ENCODE data around the gene TMEM240.
A peak's percentile ranks its signal among the peaks of the same experiment; 100 is the strongest.

TMEM240 gene

GRCh38 chr1:1540090-1540817, at the start of gene TMEM240:
Gene TMEM240 (minus strand): TSS chr1:1540624. CDS start chr1:1540346, 278 bp downstream.
- TF ChIP-seq CTCF (IDR thresholded peaks at IDR 0.05; ENCODE audit: low read depth, low read length, missing control alignments): no peak
- DNase-seq (ENCODE audit: low read depth): no peak
- no peak within 1 kb of the TSS for H3K4me3 ChIP-seq (ENCODE audit: low read depth, low read length)

DNA sequence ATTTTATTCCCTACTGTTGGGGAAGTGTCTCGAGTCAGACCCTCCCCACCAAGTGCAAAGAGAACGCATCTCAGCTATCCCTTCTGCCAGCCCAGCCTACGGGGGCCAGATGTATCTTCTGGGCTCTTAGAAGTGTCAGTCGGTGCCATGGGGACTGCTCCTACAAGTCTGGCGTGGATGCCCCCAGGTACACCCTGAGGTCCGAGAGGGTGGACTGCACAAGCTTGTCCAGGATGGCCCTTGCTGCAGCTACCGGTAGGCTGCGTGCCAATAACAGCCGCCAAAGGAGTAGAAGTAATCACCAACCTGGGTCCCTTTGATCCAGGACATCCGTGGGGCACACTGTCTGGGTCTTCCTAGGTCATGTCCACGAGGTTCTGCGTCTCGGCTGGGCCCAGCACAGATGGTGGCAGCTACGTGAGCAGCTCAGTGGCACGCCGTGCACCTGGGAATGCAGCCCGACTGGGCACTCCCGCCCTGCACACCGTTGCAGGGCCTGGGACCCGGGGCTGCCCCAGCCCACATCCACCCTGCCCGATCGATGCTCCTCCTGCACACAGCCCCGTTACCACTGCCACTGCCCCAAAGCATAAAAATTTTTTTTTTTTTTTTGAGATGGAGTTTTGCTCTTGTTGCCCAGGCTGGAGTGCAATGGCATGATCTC, 43.1 kb upstream of the TMEM240 start:
- TF ChIP-seq CTCF (IDR thresholded peaks at IDR 0.05; ENCODE audit: low read depth, low read length, missing control alignments): no peak
- no peak overlapping the region for H3K4me3 ChIP-seq (ENCODE audit: low read depth, low read length)
- DNase-seq (ENCODE audit: low read depth): no peak

DNA sequence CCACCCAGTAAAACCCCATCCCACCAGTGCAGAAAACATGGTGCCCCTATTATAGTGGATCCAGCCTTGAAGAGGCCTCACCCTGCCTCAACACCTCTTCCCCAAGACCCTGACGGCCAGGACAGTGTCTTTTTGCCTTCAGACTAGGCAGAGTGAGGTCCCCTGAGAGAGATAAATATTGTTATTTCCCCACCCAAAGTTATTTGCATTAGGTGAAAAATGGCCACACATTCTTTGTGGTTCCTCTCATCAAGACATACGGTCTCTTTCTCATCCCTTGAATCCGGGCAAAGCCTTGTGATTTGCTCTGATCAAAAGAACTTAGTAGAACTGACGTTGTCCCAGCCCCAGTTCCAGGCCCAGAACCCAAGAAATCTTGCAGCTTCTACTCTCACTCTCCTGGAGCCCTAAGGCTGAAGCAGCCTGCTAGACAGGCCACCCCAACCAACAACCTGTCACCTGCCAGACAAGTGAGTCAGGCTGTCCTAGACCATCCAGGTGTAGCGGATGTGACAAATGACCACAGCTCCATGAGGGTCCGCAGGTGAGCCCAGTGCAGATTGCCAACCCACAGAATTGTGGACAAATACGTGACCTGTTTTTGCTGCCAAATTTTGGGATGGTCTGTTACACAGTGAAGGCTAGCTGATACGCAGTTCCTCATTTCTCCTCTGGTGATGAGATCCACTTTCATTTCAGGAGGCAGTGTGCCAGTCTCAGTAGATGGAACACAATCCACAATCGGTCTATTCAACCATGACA, 42.3 kb upstream of the TMEM240 start:
- H3K4me3 ChIP-seq (ENCODE audit: low read depth, low read length): no peak overlapping the region
- TF ChIP-seq CTCF (IDR thresholded peaks at IDR 0.05; ENCODE audit: low read depth, low read length, missing control alignments): no peak
- DNase-seq (ENCODE audit: low read depth): no peak

DNA sequence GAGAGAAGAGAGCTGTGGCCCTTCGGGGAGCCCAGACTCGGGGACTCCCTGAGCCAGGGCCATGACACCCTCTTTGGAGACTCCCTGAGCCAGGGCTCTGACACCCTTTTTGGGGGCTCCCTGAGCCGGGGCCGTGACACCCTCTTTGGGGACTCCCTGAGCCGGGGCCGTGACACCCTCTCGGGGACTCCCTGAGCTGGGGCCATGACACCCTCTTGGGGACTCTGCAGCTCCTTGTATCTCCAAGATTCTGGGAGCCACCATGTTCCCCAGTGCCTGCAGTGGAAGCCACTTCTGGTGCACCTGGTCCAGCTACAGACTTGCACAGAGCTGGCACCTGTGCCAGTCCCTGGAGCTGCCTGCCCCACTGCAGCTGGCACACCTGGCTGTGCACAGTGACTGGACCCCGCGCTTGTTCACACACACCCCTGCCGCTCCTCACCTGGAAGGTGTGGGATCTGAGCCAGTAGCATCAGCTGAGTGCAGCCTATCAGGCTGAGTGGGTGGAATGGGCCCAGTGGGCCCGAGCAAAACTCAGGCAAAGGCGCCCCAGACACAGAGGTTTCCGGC, 38.0 kb upstream of the TMEM240 start:
- H3K4me3 ChIP-seq (ENCODE audit: low read depth, low read length): no peak overlapping the region
- no peak for DNase-seq (ENCODE audit: low read depth)
- no peak for TF ChIP-seq CTCF (IDR thresholded peaks at IDR 0.05; ENCODE audit: low read depth, low read length, missing control alignments)

DNA sequence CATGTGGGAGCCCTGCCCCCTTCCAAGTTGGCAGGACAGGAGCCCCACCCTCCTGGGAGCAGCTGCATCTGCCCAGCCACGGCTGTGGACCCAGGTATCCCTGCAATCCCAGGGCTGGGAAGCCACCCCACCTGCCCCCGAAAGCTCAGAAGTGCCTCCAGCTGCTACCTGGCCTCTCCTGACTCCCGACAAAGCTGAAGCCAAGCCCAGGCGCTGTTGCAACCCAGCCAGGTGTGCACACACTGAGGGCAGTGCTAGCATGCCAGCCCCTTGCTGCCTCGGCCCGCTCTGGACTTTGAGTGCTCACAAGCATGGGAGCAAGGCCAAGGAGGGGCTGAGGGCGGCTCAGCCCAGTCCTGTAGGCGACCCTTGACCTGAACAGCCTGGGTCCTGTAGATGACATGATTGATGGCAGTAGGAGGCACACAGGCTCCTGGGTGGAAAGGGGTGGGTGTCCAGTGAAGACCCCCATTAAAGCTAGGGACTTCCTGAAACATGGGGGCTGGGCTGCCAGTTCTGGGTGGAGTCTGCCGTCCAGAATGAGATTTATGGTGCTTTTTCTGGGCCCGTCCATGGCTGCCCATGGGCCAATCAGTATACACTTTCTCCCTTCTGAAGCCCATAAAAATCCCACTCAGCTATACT, 37.1 kb upstream of the TMEM240 start:
- no peak for DNase-seq (ENCODE audit: low read depth)
- H3K4me3 ChIP-seq (ENCODE audit: low read depth, low read length): no peak overlapping the region
- no peak for TF ChIP-seq CTCF (IDR thresholded peaks at IDR 0.05; ENCODE audit: low read depth, low read length, missing control alignments)

- DNase-seq (ENCODE audit: low read depth): peak; percentile 74
- no peak for TF ChIP-seq CTCF (IDR thresholded peaks at IDR 0.05; ENCODE audit: low read depth, low read length, missing control alignments)
- H3K4me3 ChIP-seq (ENCODE audit: low read depth, low read length): peak within 1 kb of the TSS; percentile 92
These were observed 34.5 kb upstream of the TMEM240 start, which contains the start of gene SSU72 for GRCh38 chr1:1574721-1575537. Gene SSU72 (minus strand): TSS chr1:1574863. CDS start chr1:1574557, 306 bp downstream.

All from GM12864 (cell line).